ENCODE data around the gene RNFT2. TPM values are rescaled to one million over a fixed set of nuclear protein-coding genes. Genes with fewer than 3 reads are reported as not detected.

Gene RNFT2
- total RNA-seq, 1 experiment from 2014 or later, result 34.9 TPM

GRCh38 chr12:116803013-116803736 lies 65.1 kb downstream of the RNFT2 start (continued):
- TF ChIP-seq SP1 (IDR thresholded peaks at IDR 0.05; ENCODE audit: low read depth), result no peak

DNA sequence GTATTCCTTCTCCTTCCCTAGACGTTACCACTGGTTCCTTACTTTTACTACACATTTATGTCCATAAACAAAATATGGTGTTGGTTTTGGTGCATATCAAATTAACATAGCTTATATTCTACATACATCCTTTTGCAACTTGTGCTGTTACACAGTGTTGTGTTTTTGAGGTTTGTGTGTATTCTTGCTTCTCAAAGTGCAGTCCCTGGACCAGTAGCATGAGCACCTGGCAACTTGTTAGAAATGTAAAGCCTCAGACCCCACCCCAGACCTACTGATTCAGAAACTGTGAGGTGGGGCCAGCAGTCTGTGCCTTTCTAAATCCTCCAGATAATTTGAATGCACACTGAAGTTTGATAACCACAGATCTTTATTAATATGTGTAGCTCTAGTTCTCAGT lies 65.9 kb downstream of the RNFT2 start:
- H3K9me3 ChIP-seq (ENCODE audit: control insufficient read depth in 1 of 2, insufficient read depth in 1 of 2, low read depth in 1 of 2, low read length in 2 of 2), result no peaks in the 10 kb centered on the region
- no TSS peak for BruUV-seq (replicated peaks)
- no peak overlapping the region for H3K27ac ChIP-seq (ENCODE audit: low read depth, low read length)
- H3K79me2 ChIP-seq (ENCODE audit: insufficient read depth, low read length), result no peaks in the 10 kb centered on the region
- intact Hi-C loops (cut with micrococcal nuclease), result no loop called here
- POLR2A ChIA-PET, result no interaction called here
- H4K20me1 ChIP-seq (ENCODE audit: insufficient read depth), result no peaks in the 10 kb centered on the region
- DNase-seq (ENCODE audit: low read depth, low spot score) (no peak), ATAC-seq (no peak)
- H3K36me3 ChIP-seq (ENCODE audit: control insufficient read depth in 1 of 2, insufficient read depth in 2 of 2, low read length in 2 of 2), result no peaks in the 10 kb centered on the region
- H3K4me1 ChIP-seq (ENCODE audit: control insufficient read depth in 1 of 2, insufficient read depth in 2 of 2, low read length in 2 of 2), result no peaks in the 10 kb centered on the region
- H3K27me3 ChIP-seq (ENCODE audit: insufficient read depth, low read length), result no peaks in the 10 kb centered on the region
- CTCF ChIA-PET, result no interaction called here
- no peak overlapping the region for H3K4me2 ChIP-seq (ENCODE audit: low read length)
- no peak for TF ChIP-seq SP1 (IDR thresholded peaks at IDR 0.05; ENCODE audit: low read depth)
- no peak for TF ChIP-seq SRF (IDR thresholded peaks at IDR 0.05; ENCODE audit: low read depth)
- no peak for TF ChIP-seq JUND (IDR thresholded peaks at IDR 0.05)
- TF ChIP-seq POLR2AphosphoS5 (IDR thresholded peaks at IDR 0.05; ENCODE audit: low read depth, low read length), result no peak
- TF ChIP-seq CBX3 (IDR thresholded peaks at IDR 0.05; ENCODE audit: low read depth), result no peak
- TF ChIP-seq ZBTB33 (IDR thresholded peaks at IDR 0.05; ENCODE audit: extremely low read depth, insufficient replicate concordance, low read length), result no peak
- no peak for TF ChIP-seq EZH2 (IDR thresholded peaks at IDR 0.05)
- TF ChIP-seq ATF3 (IDR thresholded peaks at IDR 0.05), result no peak
- TF ChIP-seq FOSL1 (IDR thresholded peaks at IDR 0.05; ENCODE audit: low read depth), result no peak
- no peak for TF ChIP-seq SIN3A (IDR thresholded peaks at IDR 0.05; ENCODE audit: low read depth)
- TF ChIP-seq, protein P1, sequence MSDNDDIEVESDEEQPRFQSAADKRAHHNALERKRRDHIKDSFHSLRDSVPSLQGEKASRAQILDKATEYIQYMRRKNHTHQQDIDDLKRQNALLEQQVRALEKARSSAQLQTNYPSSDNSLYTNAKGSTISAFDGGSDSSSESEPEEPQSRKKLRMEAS (IDR thresholded peaks at IDR 0.05), result no peak
- TF ChIP-seq RAD21 (IDR thresholded peaks at IDR 0.05; ENCODE audit: low read depth), result no peak
- TF ChIP-seq EGR1 (IDR thresholded peaks at IDR 0.05; ENCODE audit: low read depth), result no peak
- no peak for TF ChIP-seq CEBPB (IDR thresholded peaks at IDR 0.05; ENCODE audit: low read depth)
- no peak for TF ChIP-seq YY1 (IDR thresholded peaks at IDR 0.05; ENCODE audit: extremely low read depth, insufficient replicate concordance, low read depth, low read length)
- TF ChIP-seq ELF1 (IDR thresholded peaks at IDR 0.05; ENCODE audit: borderline replicate concordance, low read depth), result no peak
- no peak for TF ChIP-seq REST (IDR thresholded peaks at IDR 0.05; ENCODE audit: low read depth)
- H3K4me3 ChIP-seq (replicated peaks in 1 of 2; ENCODE audit: low read depth in 1 of 2, low read length in 2 of 2), result no peak overlapping the region
- H3K9ac ChIP-seq (ENCODE audit: low read length), result no peak overlapping the region
- H2AFZ ChIP-seq (ENCODE audit: low read depth, low read length, poor library complexity, severe bottlenecking), result no peak overlapping the region
- no peaks in the 10 kb centered on the region for H3K9me2 ChIP-seq (ENCODE audit: insufficient read depth)
- RAD21 ChIA-PET (ENCODE audit: low non-redundant PET in 1 of 2, low total read pairs in 2 of 2, uncharacterized antibody in 2 of 2, unreplicated experiment in 2 of 2), result no interaction called here

Data from HCT116 (cell line).